Cardiac fibroblast (primary cell): ENCODE data around the gene RHOH.

Source experiments
- DNase-seq, 2 donors: peaks; one replicate each; pipeline versions ENCODE4 v3.0.0 to v3.0.0-alpha.2; 2010; ENCODE audit warnings: low read depth in 2 of 2
- H3K4me3 ChIP-seq, 2 donors: replicated peaks in 1 of 2; 1 replicate in 1 of 2; 2 replicates in 1 of 2; pipeline ENCODE4 v1.5.1; 2011; ENCODE audit warnings: low read depth in 2 of 2, low read length in 2 of 2, mild to moderate bottlenecking in 2 of 2, moderate library complexity in 1 of 2
- TF ChIP-seq, protein P1 (sequence below): IDR thresholded peaks from one replicate; pipeline ENCODE4 v1.5.1; 2011; ENCODE audit warnings: low read depth, mild to moderate bottlenecking, low read length, inconsistent platforms

RHOH gene

DNA sequence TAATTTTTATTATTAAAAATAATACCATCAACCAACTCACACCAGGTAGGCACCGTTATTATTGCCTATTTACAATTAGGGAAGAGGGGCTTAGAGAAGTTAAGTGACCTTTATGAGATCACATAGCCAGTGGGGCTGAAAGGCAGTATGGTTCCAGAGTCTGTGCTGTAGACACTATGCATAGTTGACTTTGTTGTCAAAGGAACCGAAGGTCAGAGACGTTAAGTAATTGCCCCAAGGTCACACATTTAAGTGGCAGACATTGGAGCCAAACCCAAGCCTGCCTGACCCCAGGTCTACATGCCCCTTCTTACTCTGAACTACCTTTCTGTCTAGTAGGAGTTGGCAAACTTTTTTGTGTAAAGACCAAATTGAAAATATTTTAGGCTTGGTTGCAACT is 36.4 kb downstream of the RHOH start:
- DNase-seq = no peak
- TF ChIP-seq, protein P1, sequence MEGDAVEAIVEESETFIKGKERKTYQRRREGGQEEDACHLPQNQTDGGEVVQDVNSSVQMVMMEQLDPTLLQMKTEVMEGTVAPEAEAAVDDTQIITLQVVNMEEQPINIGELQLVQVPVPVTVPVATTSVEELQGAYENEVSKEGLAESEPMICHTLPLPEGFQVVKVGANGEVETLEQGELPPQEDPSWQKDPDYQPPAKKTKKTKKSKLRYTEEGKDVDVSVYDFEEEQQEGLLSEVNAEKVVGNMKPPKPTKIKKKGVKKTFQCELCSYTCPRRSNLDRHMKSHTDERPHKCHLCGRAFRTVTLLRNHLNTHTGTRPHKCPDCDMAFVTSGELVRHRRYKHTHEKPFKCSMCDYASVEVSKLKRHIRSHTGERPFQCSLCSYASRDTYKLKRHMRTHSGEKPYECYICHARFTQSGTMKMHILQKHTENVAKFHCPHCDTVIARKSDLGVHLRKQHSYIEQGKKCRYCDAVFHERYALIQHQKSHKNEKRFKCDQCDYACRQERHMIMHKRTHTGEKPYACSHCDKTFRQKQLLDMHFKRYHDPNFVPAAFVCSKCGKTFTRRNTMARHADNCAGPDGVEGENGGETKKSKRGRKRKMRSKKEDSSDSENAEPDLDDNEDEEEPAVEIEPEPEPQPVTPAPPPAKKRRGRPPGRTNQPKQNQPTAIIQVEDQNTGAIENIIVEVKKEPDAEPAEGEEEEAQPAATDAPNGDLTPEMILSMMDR = no peak
- H3K4me3 ChIP-seq = no peak overlapping the region

- no peak for DNase-seq
- TF ChIP-seq, protein P1 = no peak
- H3K4me3 ChIP-seq = no peak overlapping the region
Observed at GRCh38 chr4:40234519-40235039, 37.7 kb downstream of the RHOH start.

- H3K4me3 ChIP-seq = no peak overlapping the region
- DNase-seq = no peak
Observed at GRCh38 chr4:40238008-40238699, 41.3 kb downstream of the RHOH start.

DNA sequence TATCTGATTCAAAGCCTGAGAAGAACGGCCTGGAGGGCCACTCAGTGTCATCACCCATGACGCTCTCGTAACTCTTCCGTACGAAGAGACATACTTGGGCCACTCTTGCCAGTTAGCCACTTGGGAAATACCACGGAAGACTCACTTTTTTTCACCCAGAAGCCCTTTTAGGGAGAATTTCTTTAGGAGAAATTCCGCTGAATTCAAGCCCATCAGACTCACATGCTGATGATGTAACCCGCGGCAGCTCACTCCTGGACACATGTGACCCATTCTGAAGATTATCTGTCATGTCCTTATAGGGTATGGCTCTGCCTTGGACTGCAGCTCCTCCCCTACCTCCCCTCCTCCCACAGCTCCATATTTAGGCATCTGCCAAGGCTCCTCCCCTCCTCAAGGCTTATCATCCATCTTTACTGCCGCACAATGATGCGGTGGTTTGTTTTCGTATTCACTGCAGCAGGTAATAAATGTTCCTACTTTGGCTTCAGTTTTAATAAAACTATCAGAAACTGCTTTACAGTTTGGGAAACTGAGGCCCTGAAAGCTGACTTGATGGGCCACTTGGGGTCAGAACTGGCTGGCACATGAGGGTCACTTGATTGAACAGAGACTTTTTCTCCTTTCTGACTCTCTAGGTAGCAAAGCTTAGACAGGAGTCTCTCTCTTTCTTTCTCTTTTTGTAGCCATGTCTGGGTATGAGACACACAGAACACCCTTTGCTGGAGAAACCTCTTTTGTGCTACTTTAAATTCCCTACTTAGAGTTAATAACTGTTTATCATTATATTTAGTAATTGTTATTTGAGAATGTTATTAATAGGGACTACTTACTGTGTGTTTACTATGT is 42.1 kb downstream of the RHOH start:
- no peak overlapping the region for H3K4me3 ChIP-seq
- DNase-seq = peak in 1 of 2 donors; percentile 13
- TF ChIP-seq, protein P1 = no peak

More at GRCh38 chr4:40238008-40238699, 41.3 kb downstream of the RHOH start:
- TF ChIP-seq, protein P1 = no peak

DNA sequence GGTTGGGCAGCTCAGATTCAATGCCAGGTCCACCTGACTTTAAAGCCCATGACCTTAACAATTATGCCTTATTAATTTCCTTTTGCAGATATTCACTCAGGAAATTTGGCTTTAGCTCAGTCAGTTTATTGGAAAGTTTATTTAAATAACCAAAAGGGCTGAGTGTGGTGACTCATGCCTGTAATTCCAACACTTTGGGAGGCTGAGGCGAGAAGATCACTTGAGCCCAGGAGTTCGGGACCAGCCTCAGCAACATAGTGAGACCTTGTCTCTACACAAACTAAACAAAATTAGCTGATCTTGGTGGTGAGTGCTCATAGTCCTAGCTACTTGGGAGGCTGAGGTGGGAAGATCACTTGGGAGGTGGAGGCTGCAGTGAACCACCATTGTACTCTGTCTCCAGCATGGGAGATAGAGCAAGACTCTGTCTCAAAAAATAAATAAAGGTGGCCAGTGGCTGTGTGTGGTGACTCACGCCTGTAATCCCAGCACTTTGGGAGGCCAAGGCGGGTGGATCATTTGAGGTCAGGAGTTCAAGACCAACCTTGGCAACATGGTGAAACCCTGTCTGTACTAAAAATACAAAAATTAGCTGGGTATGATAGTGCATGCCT is 43.3 kb downstream of the RHOH start:
- DNase-seq = peak in 1 of 2 donors; percentile 20
- TF ChIP-seq, protein P1 = no peak
- no peak overlapping the region for H3K4me3 ChIP-seq

DNA sequence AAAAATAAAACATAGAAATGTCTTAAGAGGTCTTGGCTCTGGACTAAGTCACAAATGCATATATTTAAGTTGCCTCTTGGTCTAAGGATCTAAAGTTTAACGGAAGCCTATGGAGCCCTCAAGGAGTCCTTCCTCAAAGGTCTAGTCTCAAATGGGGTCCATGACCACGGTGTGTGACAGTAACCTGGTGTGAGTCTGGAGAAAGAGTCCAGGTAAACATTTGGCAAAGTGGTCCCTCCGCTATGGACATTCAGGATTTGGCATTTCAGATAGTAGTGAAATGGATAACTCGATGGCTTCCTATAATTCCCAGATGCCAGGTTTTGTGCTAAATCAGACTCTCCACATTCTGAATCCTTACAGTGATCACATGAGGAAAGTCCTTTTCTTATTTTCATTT is 44.2 kb downstream of the RHOH start:
- H3K4me3 ChIP-seq = no peak overlapping the region
- no peak for DNase-seq
- TF ChIP-seq, protein P1 = no peak
